BJ (cell line): Measurements from ENCODE around the gene DIPK1B. TPM values are rescaled to one million over a fixed set of nuclear protein-coding genes. Genes with fewer than 3 reads are reported as not detected.

Experiments
- CTCF ChIA-PET: fragments of 350-600 bp; formaldehyde crosslinking; extraction: SDS; loops from one replicate; lab custom pipeline; 2021; ENCODE audit warnings: antibody characterized with exemption, inconsistent platforms; lab: Yijun Ruan, JAX
- POLR2A ChIA-PET: fragments of 300-600 bp; sonication (Branson Sonifier 250); formaldehyde crosslinking; extraction: SDS; loops from one replicate; lab custom pipeline; 2021; ENCODE audit warnings: antibody characterized with exemption; lab: Charles Lee
- DNase-seq: peaks from one replicate; pipeline ENCODE4 v3.0.0-alpha.2; 2011; ENCODE audit warnings: low read depth
- H3K27me3 ChIP-seq: 2 replicates; pipeline ENCODE4 v1.6.0; 2011; ENCODE audit warnings: low read length; ENCODE audit not compliant: control insufficient read depth, insufficient read depth
- H3K36me3 ChIP-seq: 2 replicates; pipeline ENCODE4 v1.5.1; 2011; ENCODE audit warnings: low read length; ENCODE audit not compliant: control insufficient read depth, insufficient read depth
- H3K4me3 ChIP-seq: 2 replicates; pipeline ENCODE4 v1.5.1; 2011; ENCODE audit warnings: low read depth, mild to moderate bottlenecking, control low read depth, low read length
- CTCF ChIP-seq: IDR thresholded peaks from 2 replicates; pipeline ENCODE4 v1.5.1; 2011; ENCODE audit warnings: low read depth, mild to moderate bottlenecking, control low read depth, inconsistent platforms, low read length, moderate library complexity; ENCODE audit not compliant: insufficient read depth
- polyA plus RNA-seq: library from polyadenylated mRNA; depleted of rRNA; stranded (reverse); fragments of >200 nt; gene quantifications from 2 replicates; pipeline ENCODE4 v1.2.3, GENCODE V29; 2011

Gene DIPK1B
- polyA plus RNA-seq, 1 experiment: 0.42 TPM

GRCh38 chr9:136674786-136675349 lies 37.5 kb upstream of the DIPK1B start:
- CTCF ChIA-PET: interaction anchor here (0.9 to 1.3 kb wide), 3 partner anchors 11 to 53 kb away, joined by 3 to 5 read pairs (median 4); no protein-coding TSS in a partner anchor
- no peaks in the 10 kb centered on the region for H3K27me3 ChIP-seq
- POLR2A ChIA-PET: no interaction called here
- DNase-seq: no peak
- no peak for TF ChIP-seq CTCF
- no peak overlapping the region for H3K4me3 ChIP-seq
- H3K36me3 ChIP-seq: peaks cover 17% of the 10 kb centered on the region

GRCh38 chr9:136675477-136676296 lies 36.7 kb upstream of the DIPK1B start:
- no peak for TF ChIP-seq CTCF
- no peaks in the 10 kb centered on the region for H3K27me3 ChIP-seq
- CTCF ChIA-PET: interaction anchor here (0.9 to 1.3 kb wide), 4 partner anchors 8 to 53 kb away, joined by 3 to 5 read pairs (median 3); no protein-coding TSS in a partner anchor
- peaks cover 17% of the 10 kb centered on the region for H3K36me3 ChIP-seq
- POLR2A ChIA-PET: no interaction called here
- no peak overlapping the region for H3K4me3 ChIP-seq
- DNase-seq: no peak

DNA sequence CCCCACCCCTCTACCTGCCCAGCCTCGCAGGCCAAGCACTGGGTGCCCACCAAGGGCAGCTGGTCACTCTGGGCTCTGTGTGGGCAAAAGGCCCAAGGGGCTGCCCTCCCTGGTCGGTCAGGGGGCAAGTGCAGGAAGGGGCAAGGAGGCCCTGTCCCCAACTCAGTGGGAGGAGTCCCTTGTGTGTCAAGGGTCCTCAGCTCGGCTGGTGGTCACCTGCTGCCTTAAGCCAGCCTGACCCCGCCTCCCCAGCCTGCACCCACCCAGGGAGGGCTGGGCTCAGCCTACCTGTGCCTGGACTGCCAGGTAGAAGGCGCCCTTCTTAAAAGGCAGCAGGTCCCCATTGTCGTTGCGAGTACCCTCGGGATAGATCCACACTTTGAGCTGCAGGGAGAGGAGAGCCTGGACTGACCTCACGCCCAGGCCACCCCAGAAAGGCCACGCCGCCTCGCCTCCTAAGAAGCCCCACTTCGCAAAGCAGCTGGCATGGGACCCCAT lies 36.0 kb upstream of the DIPK1B start:
- POLR2A ChIA-PET: no interaction called here
- CTCF ChIA-PET: interaction anchor here (1.0 to 1.3 kb wide), 2 partner anchors 9 to 50 kb away, joined by 3 read pairs; no protein-coding TSS in a partner anchor
- peaks cover 17% of the 10 kb centered on the region for H3K36me3 ChIP-seq
- TF ChIP-seq CTCF: no peak
- no peaks in the 10 kb centered on the region for H3K27me3 ChIP-seq
- no peak overlapping the region for H3K4me3 ChIP-seq
- no peak for DNase-seq

GRCh38 chr9:136676920-136677686 lies 35.3 kb upstream of the DIPK1B start:
- Histone ChIP-seq H3K36me3 (peaks cover 17% of the 10 kb centered on the region), H3K4me3 (no peak overlapping the region), H3K27me3 (no peaks in the 10 kb centered on the region)
- DNase-seq: no peak
- ChIA-PET CTCF (interaction anchor here (1.3 kb wide), 1 partner anchor 9 kb away, joined by 3 read pairs; no protein-coding TSS in a partner anchor), POLR2A (no interaction called here)
- no peak for TF ChIP-seq CTCF
